GM19238 (cell line): ENCODE measurements around the gene GNG7.
"Not testable (repeated sequence)": the region's sequence is repeated elsewhere in the genome, so short reads cannot be mapped to it uniquely, and the experiment has no call there.

Source experiments
- DNase-seq: peaks from one replicate; pipeline ENCODE4 v3.0.0; 2011; ENCODE audit warnings: low spot score; ENCODE audit not compliant: insufficient read length

GNG7 gene

DNA sequence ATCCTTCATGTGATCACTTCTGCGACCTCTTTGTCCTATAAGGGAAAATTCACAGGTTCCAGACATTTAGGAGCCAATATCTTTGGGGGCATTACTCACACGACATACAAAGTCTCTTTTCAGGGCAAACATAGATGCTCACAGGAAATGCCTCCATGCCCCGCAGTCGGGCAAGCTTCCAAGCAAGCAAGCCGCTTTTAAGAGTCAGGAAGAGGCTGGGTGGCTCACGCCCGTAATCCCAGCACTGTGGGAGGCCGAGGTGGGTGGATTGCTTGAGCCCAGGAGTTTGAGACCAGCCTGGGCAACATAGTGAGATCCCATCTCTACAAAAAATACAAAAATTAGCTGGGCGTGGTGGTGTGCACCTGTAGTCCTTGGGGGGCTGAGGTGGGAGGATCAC, 96.6 kb downstream of the GNG7 start:
- DNase-seq: not testable (repeated sequence)

DNA sequence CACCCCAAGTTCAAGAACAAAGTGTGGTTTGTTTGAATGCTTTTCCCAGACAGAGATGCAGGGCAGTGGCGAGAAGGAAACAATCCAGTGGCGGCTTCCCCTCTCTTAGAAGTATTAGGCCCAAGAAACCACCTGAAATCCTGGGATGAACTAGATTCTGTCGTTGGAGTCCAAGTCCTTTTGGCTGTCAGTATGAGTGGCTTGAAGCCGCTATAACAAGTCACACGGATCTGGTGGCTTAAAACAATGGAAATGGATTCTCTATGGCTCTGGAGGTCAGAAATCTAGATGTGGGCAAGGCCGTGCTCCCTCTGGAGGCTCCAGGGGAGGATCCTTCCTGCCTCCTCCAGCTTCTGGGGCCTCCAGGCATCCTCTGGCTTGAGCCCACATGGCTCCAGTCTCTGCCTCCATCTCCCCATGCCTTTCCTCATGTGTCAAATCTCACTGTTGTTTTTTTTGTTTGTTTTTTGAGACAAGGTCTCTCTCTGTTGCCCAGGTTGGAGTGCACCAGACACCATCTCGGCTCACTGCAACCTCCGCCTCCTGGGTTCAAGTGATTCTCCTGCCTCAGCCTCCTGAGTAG, 97.7 kb downstream of the GNG7 start:
- no peak for DNase-seq

DNA sequence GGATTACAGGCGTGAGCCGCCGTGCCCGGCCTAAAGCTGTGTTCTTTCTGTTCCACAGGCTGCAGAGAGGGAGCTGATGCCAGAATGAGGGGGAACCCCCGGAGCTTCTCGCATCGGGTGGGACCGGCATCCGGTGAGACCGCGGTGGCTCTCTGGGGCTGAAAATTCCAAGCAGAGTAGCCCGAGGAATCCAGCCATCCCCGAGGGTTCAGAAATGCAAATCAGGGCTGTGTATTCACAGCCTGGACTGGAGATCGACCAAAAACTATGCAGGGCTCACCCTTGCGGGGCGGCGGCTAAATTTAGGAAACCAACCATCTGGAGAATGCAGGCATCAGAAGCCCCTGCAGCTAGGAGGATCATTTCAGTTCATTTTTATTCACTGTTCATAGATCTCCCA, 99.2 kb downstream of the GNG7 start:
- DNase-seq: no peak

DNA sequence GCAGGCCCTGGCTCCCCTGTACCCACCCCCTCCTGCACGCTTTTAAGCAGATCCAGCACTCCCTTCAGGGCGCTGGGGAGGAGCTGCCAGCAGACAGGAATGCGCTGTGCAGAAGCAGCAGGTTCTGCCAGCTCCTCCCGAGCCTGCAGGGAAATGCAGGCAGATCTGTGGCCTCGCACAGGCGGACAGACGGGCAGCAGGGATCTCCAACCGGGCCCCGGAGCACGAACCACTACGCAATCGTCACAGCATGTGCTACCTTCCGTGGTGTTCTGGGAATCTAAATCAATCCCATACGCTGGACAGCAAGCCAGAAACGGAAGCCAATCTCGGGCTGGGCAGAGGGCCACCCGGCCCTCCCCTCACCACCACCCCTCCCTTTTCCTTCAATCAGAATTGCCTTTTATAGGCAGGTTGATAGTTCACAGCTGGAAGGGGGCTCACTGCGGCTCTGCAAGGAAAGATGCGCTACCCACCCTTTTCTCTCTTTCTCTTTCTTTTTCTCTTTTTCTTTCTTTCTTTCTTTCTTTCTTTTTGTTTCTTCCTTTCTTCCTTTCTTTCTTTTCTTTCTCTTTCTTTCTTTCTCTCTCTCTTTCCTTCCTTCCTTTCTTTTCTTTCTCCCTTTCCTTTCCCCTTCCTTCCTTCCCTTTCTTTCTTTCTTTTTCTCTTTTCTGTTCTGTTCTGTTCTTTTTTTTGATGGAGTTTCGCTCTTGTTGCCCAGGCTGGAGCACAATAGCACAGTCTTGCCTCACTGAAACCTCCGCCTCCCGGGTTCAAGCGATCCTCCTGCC, 99.9 kb downstream of the GNG7 start:
- DNase-seq: no peak

DNA sequence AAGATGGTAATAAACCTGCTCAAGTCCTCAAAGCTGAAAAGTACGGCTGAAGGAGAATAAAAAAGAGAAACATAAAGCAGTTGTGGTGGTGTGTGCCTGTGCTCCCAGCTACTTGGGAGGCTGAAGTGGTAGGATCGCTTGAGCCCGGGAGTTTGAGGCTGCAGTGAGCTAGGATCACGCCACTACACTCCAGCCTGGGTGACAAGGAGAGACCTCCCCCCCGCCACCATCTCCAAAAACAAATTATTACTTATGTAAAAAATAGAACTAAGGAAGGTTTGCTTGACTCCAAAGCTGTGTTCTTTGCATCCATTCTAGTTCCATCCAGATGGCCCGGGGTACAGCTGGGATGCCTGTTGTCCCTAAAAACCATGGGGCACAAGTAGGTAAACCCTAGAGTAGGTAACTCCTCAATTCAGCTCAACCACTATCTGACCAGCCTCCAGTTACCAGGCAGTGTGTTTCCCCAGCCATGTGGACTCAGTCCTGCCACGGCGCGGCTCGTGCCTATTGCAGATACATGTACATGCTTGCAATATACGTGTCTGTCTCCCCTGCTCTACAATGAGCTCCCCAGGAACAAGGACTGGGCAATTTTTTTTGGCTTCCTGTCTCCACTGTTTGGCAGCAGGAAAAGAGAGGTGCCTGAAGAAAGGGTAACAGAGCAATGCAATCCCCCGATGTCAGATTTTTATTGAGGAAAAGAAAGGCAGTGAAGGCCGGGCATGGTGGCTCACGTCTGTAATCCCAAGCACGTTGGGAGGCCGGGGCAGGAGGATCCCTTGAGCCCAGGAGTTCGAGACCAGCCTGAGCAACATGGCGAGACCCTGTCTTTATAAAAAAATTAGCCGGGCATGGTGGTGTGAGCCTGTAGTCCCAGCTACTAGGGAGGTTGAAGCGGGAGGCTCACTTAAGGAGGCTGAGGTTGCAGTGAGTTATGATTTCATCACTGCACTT, 101.3 kb downstream of the GNG7 start:
- DNase-seq: no peak

DNA sequence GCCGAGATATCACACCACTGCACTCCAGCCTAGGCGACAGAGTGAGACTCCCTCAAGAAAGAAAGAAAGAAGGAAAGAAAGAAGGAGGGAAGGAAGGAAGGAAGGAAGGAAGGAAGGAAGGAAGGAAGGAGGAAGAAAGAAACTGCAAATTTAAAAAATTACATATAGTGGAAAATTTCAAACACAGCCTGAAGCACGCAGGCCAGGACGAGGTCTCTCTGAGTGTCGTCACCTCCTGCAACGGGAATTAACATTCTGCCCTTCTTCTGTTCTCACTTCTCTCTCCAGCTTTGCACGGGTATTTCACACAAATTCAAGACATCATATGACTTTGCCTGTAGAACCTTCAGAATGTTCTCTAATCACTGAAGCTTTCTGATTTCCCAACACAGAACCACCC, 108.2 kb downstream of the GNG7 start:
- DNase-seq: no peak

- no peak for DNase-seq
Observed at GRCh38 chr19:2592824-2593223, 109.7 kb downstream of the GNG7 start.

GRCh38 chr19:2591537-2592291, 110.8 kb downstream of the GNG7 start:
- DNase-seq: no peak

DNA sequence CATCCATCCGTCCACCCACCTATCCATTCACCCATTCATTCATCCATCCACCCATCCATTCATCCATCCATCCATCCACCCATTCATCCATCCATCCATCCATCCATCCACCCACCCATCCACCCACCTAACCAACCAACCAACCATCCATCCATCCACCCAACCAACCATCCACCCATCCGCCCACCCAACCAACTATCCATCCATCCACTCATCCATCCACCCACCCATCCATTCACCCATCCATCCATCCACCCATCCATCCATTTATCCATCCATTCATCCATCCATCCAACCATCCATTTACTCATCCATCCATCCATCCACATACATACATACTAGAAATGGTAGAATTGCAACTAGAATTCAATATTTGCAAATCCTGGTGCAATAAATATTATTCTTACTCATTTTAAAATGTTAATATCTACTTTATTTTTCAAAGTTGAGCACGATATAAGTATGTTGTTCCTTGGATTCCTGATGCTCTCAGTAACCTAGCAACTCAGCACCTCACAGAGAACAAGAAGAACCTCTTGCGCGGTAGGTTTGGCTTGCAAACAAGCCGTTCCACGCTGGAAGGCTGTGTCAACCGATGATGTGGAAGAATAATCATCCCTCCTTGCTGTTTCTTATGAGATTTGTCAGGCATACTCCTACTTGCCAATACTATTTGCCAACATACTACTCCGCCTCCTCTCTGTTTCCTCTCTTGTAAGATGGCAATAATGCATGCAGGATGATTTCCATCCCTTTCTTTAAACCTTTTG, 111.7 kb downstream of the GNG7 start:
- DNase-seq: no peak

GRCh38 chr19:2589441-2589840, 113.1 kb downstream of the GNG7 start:
- no peak for DNase-seq

DNA sequence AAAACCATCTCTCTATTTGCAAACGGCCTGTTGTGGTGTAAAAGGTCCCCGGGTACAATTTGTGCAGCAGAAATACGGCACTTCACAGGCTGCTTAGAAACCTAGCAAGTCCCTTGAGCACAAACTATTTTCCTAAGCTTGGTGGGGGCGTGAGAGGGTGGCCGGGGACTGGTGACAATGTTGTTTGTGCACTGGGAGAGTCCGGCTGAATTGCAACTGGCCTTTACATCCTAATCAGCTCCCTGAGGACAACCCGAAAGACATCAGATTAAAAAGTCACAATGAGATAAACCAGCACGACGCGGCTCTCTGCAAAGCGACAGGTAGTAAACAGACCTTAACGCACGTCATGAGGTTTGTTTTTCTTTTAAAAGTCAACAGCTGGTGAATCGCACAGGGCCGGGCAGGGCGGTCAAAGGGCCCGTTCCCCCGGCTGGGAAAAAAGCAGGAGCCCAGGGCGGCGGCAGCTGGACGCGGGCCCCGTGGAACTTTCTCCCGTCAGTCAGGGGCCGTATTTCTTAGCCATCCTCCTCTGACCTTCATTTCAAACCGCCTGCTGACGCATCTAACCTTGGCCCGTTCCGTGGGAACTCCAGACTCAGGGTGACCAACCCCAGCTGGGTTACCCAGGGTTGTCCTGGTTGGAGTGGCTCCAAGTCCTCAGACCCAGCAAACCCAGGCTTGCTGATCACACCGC, 114.3 kb downstream of the GNG7 start:
- DNase-seq: no peak

GRCh38 chr19:2587001-2587719, 115.3 kb downstream of the GNG7 start:
- DNase-seq: no peak

- DNase-seq: no peak
Observed at GRCh38 chr19:2586196-2586595, 116.3 kb downstream of the GNG7 start.

- DNase-seq: no peak
Observed at GRCh38 chr19:2584002-2584401, 118.5 kb downstream of the GNG7 start.

DNA sequence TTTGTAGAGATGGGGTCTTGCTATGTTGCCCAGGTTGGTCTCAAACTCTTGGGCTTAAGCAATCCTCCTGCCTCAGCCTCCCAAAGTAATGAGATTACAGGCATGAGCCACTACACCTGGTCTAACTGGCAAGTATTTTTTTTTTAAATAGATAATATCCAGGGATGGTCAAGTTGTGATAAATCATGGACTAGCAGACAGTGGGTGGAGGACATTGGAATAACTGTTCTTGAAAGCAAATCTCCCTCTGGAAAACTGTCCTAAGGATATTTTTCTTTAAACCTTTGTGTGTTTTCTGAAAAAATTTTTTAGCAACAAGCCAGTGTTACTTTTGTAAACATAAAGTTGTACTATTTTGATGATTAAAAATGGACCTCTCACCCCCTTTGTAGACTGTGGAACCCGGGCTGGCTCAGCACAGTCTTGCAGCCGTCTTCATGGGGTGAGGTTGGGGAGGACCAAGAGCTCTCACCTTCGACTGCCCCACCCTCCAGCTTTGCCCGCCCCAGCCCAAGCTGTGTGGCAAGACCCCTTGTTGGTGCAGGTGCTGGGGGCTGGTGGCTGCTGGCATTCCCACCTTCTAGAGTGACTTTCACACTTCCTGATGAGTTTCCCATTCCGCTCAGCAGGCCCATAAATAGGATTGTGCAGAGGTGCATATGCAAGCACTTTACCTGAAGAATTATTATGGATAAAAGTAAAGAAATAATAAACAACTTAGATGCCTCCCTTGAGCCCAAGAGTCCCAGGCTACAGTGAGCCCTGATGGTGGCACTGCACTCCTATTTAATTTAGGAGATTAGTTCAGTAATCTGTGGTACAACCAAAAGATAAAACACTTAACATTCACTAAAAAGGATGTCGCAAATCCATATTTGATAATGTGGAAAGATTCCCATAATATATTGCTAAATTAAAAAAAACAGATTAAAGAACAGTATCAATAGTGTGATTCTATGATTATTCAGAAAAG, 119.2 kb downstream of the GNG7 start:
- DNase-seq: no peak

DNA sequence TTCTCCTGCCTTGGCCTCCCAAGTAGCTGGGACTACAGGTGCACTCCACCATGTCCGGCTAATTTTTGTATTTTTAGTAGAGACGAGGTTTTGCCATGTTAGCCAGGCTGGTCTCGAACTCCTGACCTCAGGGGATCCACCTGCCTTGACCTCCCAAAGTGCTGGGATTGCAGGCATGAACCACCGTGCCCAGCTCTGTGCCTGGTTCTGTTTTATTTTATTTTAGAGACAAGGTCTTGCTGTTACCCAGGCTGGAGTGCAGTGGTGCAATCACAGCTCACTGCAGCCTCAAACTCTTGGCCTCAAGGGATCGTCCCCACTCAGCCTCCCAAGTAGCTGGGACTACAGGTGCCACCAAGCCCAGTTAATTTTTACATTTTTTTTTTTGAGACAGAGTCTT, 122.1 kb downstream of the GNG7 start:
- not testable (repeated sequence) for DNase-seq

DNA sequence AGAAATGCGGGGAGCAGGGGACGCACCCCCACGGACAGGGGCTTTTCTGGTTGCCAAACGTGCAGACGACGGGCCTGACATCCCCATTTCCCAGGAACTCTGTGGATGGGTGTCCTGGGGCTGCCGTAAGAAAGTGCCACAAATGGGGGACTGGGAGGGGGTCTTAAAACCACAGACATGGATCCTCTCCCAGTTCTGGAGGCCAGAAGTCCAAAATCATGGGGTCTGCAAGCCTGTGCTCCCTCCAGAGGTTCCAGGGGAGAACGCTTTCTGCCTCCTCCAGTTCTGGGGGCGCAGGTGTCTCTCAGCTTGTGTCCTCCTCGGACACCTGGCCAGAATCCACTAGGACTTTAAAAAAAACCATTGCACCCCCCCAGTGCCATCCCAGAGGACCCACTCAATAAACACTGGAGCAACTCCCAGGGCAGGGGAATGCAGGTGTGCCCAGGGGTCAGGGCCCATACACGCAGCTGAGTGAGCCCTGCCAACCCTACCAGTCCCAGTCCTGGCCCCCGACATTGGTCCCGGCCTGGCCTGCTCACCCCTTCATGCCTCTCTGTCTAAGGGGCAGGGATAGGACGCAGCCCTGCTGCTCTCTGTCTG, 122.7 kb downstream of the GNG7 start:
- no peak for DNase-seq
